ENCODE results near the gene CYP1A2.

CYP1A2 gene

GRCh38 chr15:74795966-74796625 lies 47.5 kb downstream of the CYP1A2 start:
- peaks cover 0 to 25% (median 9%) of the 10 kb centered on the region in 4 donors for H3K4me1 ChIP-seq
- intact Hi-C loops (cut with DNase I; ENCODE audit: low total_unique reads), result no loop called here
- H3K4me3 ChIP-seq, result no peak overlapping the region

GRCh38 chr15:74798388-74799254 lies 50.0 kb downstream of the CYP1A2 start:
- no peak for DNase-seq
- H3K4me3 ChIP-seq, result no peak overlapping the region

More at GRCh38 chr15:74795966-74796625, 47.5 kb downstream of the CYP1A2 start:
- Histone ChIP-seq H3K36me3 (peaks cover 3 to 35% (median 25%) of the 10 kb centered on the region in 3 donors), H3K27me3 (no peaks in the 10 kb centered on the region), H3K27ac (no peak overlapping the region), H3K9me3 (no peaks in the 10 kb centered on the region)
- DNase-seq, result no peak
- no peak for TF ChIP-seq CTCF (IDR thresholded peaks at IDR 0.05)

GRCh38 chr15:74799255-74799855 lies 50.7 kb downstream of the CYP1A2 start:
- Histone ChIP-seq H3K4me3 (no peak overlapping the region), H3K36me3 (peaks cover 15 to 63% (median 43%) of the 10 kb centered on the region in 3 donors), H3K4me1 (peaks cover 0 to 15% (median 0%) of the 10 kb centered on the region in 4 donors), H3K27me3 (no peaks in the 10 kb centered on the region), H3K9me3 (no peaks in the 10 kb centered on the region), H3K27ac (no peak overlapping the region)
- DNase-seq, result no peak
- TF ChIP-seq CTCF (IDR thresholded peaks at IDR 0.05), result no peak
- intact Hi-C loops (cut with DNase I; ENCODE audit: low total_unique reads), result no loop called here

More at GRCh38 chr15:74798388-74799254, 50.0 kb downstream of the CYP1A2 start:
- no peak overlapping the region for H3K27ac ChIP-seq
- no peaks in the 10 kb centered on the region for H3K27me3 ChIP-seq
- peaks cover 0 to 15% (median 0%) of the 10 kb centered on the region in 4 donors for H3K4me1 ChIP-seq
- H3K36me3 ChIP-seq, result peaks cover 15 to 60% (median 42%) of the 10 kb centered on the region in 3 donors
- H3K9me3 ChIP-seq, result no peaks in the 10 kb centered on the region
- intact Hi-C loops (cut with DNase I; ENCODE audit: low total_unique reads), result no loop called here
- no peak for TF ChIP-seq CTCF (IDR thresholded peaks at IDR 0.05)

- Histone ChIP-seq H3K27ac (no peak overlapping the region), H3K4me1 (peaks cover 0 to 15% (median 0%) of the 10 kb centered on the region in 4 donors), H3K36me3 (peaks cover 15 to 62% (median 43%) of the 10 kb centered on the region in 3 donors), H3K27me3 (no peaks in the 10 kb centered on the region), H3K4me3 (no peak overlapping the region), H3K9me3 (no peaks in the 10 kb centered on the region)
- peak; percentile 91 to 95 for TF ChIP-seq CTCF (IDR thresholded peaks at IDR 0.05)
- intact Hi-C loops (cut with DNase I; ENCODE audit: low total_unique reads), result no loop called here
- DNase-seq, result peak in 1 of 2 donors; percentile 68
These were observed 51.4 kb downstream of the CYP1A2 start for GRCh38 chr15:74799856-74800558.

DNA sequence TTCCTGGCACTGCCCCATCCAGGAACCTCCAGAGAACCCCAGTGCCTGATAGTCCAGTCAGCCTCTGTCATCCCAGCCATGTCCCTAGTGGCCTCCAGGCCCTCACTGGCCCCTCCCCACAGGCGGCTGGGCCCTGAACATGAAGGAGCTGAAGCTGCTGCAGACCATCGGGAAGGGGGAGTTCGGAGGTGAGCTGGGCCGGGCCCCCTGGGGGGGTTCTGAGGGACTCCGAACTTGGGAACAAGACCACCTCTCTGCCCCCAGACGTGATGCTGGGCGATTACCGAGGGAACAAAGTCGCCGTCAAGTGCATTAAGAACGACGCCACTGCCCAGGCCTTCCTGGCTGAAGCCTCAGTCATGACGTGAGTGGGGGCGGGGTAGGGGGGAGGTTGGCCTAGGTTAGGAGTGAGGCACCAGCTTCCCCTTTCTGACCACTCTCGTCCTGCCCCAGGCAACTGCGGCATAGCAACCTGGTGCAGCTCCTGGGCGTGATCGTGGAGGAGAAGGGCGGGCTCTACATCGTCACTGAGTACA lies 52.0 kb downstream of the CYP1A2 start:
- Histone ChIP-seq H3K4me3 (no peak overlapping the region), H3K4me1 (peaks cover 0 to 15% (median 0%) of the 10 kb centered on the region in 4 donors), H3K9me3 (no peaks in the 10 kb centered on the region), H3K27ac (no peak overlapping the region), H3K27me3 (no peaks in the 10 kb centered on the region), H3K36me3 (peaks cover 15 to 56% (median 43%) of the 10 kb centered on the region in 3 donors)
- no peak for DNase-seq
- intact Hi-C loops (cut with DNase I; ENCODE audit: low total_unique reads), result no loop called here
- TF ChIP-seq CTCF (IDR thresholded peaks at IDR 0.05), result no peak

All from tibial artery (tissue), 4 donors.